ENCODE data around the gene MTA3. TPM values are rescaled to one million over a fixed set of nuclear protein-coding genes. Genes with fewer than 3 reads are reported as not detected.

MTA3 gene
- total RNA-seq, 6 experiments from 2014 or later: 6.3 to 13.0 (median 11.4) TPM

- Histone ChIP-seq H3K4me1 (no peaks in the 10 kb centered on the region), H3K27ac (no peak overlapping the region), H3K27me3 (no peaks in the 10 kb centered on the region), H3K9me3 (no peaks in the 10 kb centered on the region), H3K36me3 (no peaks in the 10 kb centered on the region), H3K4me3 (no peak overlapping the region)
- peak in 3 of 4 donors; percentile 1 to 11 (median 6) for ATAC-seq
- 91% methylated on average over 20 of the region's 45 CpGs for WGBS (ENCODE audit: insufficient coverage, low coverage, low lambda C conversion rate, missing lambda C conversion rate)
- TF ChIP-seq CTCF (IDR thresholded peaks at IDR 0.05) (no peak), POLR2A (IDR thresholded peaks at IDR 0.05) (no peak)
- intact Hi-C loops (cut with DNase I): no loop called here
- peak in 2 of 3 donors; percentile 54 to 60 for DNase-seq
Measured at GRCh38 chr2:42762823-42763804, 194.7 kb downstream of the MTA3 start.

GRCh38 chr2:42764096-42764495 lies 195.7 kb downstream of the MTA3 start, which contains the start of gene OXER1:
OXER1 (minus strand) TSS chr2:42764135; CDS start chr2:42764062, 73 bp downstream.
- TF ChIP-seq POLR2A (IDR thresholded peaks at IDR 0.05) (no peak), CTCF (IDR thresholded peaks at IDR 0.05) (no peak)
- Histone ChIP-seq H3K4me3 (no peak within 1 kb of the TSS), H3K27ac (no peak within 1 kb of the TSS), H3K27me3 (no peaks in the 10 kb centered on the region), H3K9me3 (no peaks in the 10 kb centered on the region), H3K36me3 (peaks cover 0 to 2% (median 0%) of the 10 kb centered on the region in 4 donors), H3K4me1 (no peaks in the 10 kb centered on the region)
- ATAC-seq (peak; percentile 6 to 28 (median 17)), DNase-seq (peak in 1 of 3 donors; percentile 56)
- WGBS (ENCODE audit: insufficient coverage, low coverage, low lambda C conversion rate, missing lambda C conversion rate): 40% methylated on average over 1 of the region's 5 CpGs
- intact Hi-C loops (cut with DNase I): no loop called here

GRCh38 chr2:42764901-42765300 lies 196.5 kb downstream of the MTA3 start:
- Histone ChIP-seq H3K27me3 (no peaks in the 10 kb centered on the region), H3K36me3 (peaks cover 0 to 7% (median 0%) of the 10 kb centered on the region in 4 donors), H3K9me3 (no peaks in the 10 kb centered on the region), H3K27ac (no peak overlapping the region), H3K4me3 (no peak overlapping the region), H3K4me1 (no peaks in the 10 kb centered on the region)
- DNase-seq (peak in 1 of 3 donors; percentile 55), ATAC-seq (peak in 3 of 4 donors; percentile 7 to 29 (median 20))
- no CpG with 5 or more reads among the region's 2 CpGs for WGBS (ENCODE audit: insufficient coverage, low coverage, low lambda C conversion rate, missing lambda C conversion rate)
- intact Hi-C loops (cut with DNase I): no loop called here
- TF ChIP-seq POLR2A (IDR thresholded peaks at IDR 0.05) (no peak), CTCF (IDR thresholded peaks at IDR 0.05) (no peak)

GRCh38 chr2:42765686-42766085 lies 197.3 kb downstream of the MTA3 start:
- Histone ChIP-seq H3K9me3 (no peaks in the 10 kb centered on the region), H3K27me3 (no peaks in the 10 kb centered on the region), H3K4me1 (no peaks in the 10 kb centered on the region), H3K27ac (no peak overlapping the region), H3K4me3 (no peak overlapping the region), H3K36me3 (peaks cover 0 to 10% (median 0%) of the 10 kb centered on the region in 4 donors)
- WGBS (ENCODE audit: insufficient coverage, low coverage, low lambda C conversion rate, missing lambda C conversion rate): 100% methylated on average over 8 of the region's 9 CpGs
- intact Hi-C loops (cut with DNase I): no loop called here
- TF ChIP-seq POLR2A (IDR thresholded peaks at IDR 0.05): no peak
- TF ChIP-seq CTCF (IDR thresholded peaks at IDR 0.05): no peak
- DNase-seq (no peak), ATAC-seq (no peak)
